ENCODE results near the gene SMIM35. TPM values are rescaled to one million over a fixed set of nuclear protein-coding genes. Genes with fewer than 3 reads are reported as not detected.

The SMIM35 gene
- total RNA-seq, 1 donor from 2014 or later: not detected

- intact Hi-C loops (cut with micrococcal nuclease): no loop called here
- DNase-seq (peak; percentile 17), ATAC-seq (no peak)
These were observed 38.0 kb downstream of the SMIM35 start for GRCh38 chr11:118048472-118049370.

GRCh38 chr11:118047749-118048148 lies 39.0 kb downstream of the SMIM35 start:
- intact Hi-C loops (cut with micrococcal nuclease): no loop called here

GRCh38 chr11:118046964-118047700 lies 39.6 kb downstream of the SMIM35 start:
- ATAC-seq (no peak), DNase-seq (peak; percentile 3)
- intact Hi-C loops (cut with micrococcal nuclease): no loop called here

More at GRCh38 chr11:118047749-118048148, 39.0 kb downstream of the SMIM35 start:
- DNase-seq (no peak), ATAC-seq (no peak)

- no peak for ATAC-seq
- intact Hi-C loops (cut with micrococcal nuclease): no loop called here
- no peak for DNase-seq
These were observed 40.5 kb downstream of the SMIM35 start for GRCh38 chr11:118046051-118046963.

- intact Hi-C loops (cut with micrococcal nuclease): no loop called here
- ATAC-seq: no peak
- no peak for DNase-seq
These were observed 41.6 kb downstream of the SMIM35 start for GRCh38 chr11:118045191-118045590.

GRCh38 chr11:118042796-118043195 lies 44.0 kb downstream of the SMIM35 start:
- DNase-seq (no peak), ATAC-seq (no peak)
- intact Hi-C loops (cut with micrococcal nuclease): no loop called here

- intact Hi-C loops (cut with micrococcal nuclease): no loop called here
- ATAC-seq (no peak), DNase-seq (no peak)
These were observed 44.6 kb downstream of the SMIM35 start for GRCh38 chr11:118042141-118042540.

- ATAC-seq: no peak
- intact Hi-C loops (cut with micrococcal nuclease): no loop called here
- no peak for DNase-seq
These were observed 53.3 kb downstream of the SMIM35 start for GRCh38 chr11:118033443-118033842.

- intact Hi-C loops (cut with micrococcal nuclease): no loop called here
- DNase-seq (no peak), ATAC-seq (no peak)
These were observed 58.1 kb downstream of the SMIM35 start for GRCh38 chr11:118028626-118029025.

GRCh38 chr11:118027694-118028093 lies 59.1 kb downstream of the SMIM35 start:
- DNase-seq (no peak), ATAC-seq (no peak)
- intact Hi-C loops (cut with micrococcal nuclease): no loop called here

GRCh38 chr11:118021146-118021545 lies 65.6 kb downstream of the SMIM35 start:
- DNase-seq (no peak), ATAC-seq (no peak)
- intact Hi-C loops (cut with micrococcal nuclease): no loop called here

- ATAC-seq (no peak), DNase-seq (no peak)
- intact Hi-C loops (cut with micrococcal nuclease): no loop called here
These were observed 68.4 kb downstream of the SMIM35 start for GRCh38 chr11:118018401-118018800.

GRCh38 chr11:118017631-118018315 lies 69.0 kb downstream of the SMIM35 start:
- ATAC-seq (no peak), DNase-seq (no peak)
- intact Hi-C loops (cut with micrococcal nuclease): no loop called here

GRCh38 chr11:118017111-118017510 lies 69.7 kb downstream of the SMIM35 start:
- no peak for DNase-seq
- intact Hi-C loops (cut with micrococcal nuclease): no loop called here
- ATAC-seq: no peak

GRCh38 chr11:118016104-118016503 lies 70.7 kb downstream of the SMIM35 start:
- DNase-seq (no peak), ATAC-seq (no peak)
- intact Hi-C loops (cut with micrococcal nuclease): no loop called here

- intact Hi-C loops (cut with micrococcal nuclease): no loop called here
- ATAC-seq (no peak), DNase-seq (no peak)
These were observed 71.3 kb downstream of the SMIM35 start for GRCh38 chr11:118015385-118015841.

- DNase-seq (no peak), ATAC-seq (no peak)
- intact Hi-C loops (cut with micrococcal nuclease): no loop called here
These were observed 72.7 kb downstream of the SMIM35 start for GRCh38 chr11:118014022-118014421.

- intact Hi-C loops (cut with micrococcal nuclease): no loop called here
- DNase-seq (no peak), ATAC-seq (peak; percentile 51)
These were observed 74.6 kb downstream of the SMIM35 start for GRCh38 chr11:118012083-118012669.
